ENCODE results near the gene SGSM2.

The SGSM2 gene

DNA sequence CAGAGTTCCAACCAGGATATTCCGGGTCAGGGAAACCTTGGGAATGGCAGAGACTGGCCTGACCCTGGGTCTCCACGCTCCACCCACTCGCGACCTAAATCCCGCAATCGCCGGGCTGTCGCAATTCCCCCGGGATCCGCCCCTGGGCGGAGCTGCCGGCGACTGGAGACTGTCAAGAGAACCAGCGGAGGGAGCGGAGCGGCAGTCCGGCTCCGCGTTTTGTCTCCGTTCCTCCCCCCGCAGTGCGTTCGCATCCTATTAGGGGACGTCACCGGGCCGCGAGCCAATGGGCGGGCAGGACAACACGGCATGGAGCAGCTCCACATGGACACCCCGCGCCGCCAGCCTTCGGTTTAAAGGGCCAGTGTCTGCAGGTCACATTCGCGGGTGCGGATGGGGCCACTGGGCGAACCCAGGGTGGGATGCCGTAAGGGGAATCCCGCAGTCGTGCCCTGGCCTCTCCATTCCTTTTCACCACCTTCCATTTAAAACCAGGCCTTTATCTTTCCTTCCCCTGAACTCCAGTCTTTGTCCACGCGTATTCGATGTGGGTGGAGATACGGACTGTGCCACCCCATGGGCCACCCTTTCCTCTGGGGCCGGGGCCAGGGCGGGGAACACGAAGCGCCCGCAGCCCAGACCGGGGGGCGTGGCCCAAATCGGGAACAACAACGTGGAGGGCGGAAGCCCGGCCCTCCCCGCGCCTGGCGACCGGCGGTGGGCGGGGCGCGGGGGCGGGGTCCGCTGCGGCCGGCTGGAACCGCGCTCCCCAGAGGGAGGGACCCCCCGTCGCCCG lies 64.3 kb downstream of the SGSM2 start:
- Histone ChIP-seq H3K9me3 (replicated peaks; ENCODE audit: insufficient read depth, low read length) (no peaks in the 10 kb centered on the region), H3K36me3 (replicated peaks; ENCODE audit: insufficient read depth, low read length) (no peaks in the 10 kb centered on the region), H3K27me3 (replicated peaks; ENCODE audit: insufficient read depth, low read length) (no peaks in the 10 kb centered on the region), H3K4me1 (ENCODE audit: low read length) (peaks cover 5% of the 10 kb centered on the region; the same call in 1 of the 2 replicates), H3K9ac (ENCODE audit: low read length) (peak overlapping the region; percentile 95), H3K79me2 (ENCODE audit: low read length) (peaks cover 32% of the 10 kb centered on the region), H3F3A (ENCODE audit: insufficient read depth, low read length) (peaks cover 13% of the 10 kb centered on the region; the same call in 1 of the 2 replicates), H3K9me2 (replicated peaks; ENCODE audit: insufficient read depth, low read length) (no peaks in the 10 kb centered on the region), H3K27ac (ENCODE audit: low read length) (peak overlapping the region; percentile 100), H2AFZ (ENCODE audit: low read length) (peak overlapping the region; percentile 75), H4K20me1 (ENCODE audit: insufficient read depth, low read length) (no peaks in the 10 kb centered on the region), H3K4me3 (ENCODE audit: low read length) (peak overlapping the region; percentile 76), H3K4me2 (ENCODE audit: low read depth, low read length) (peak overlapping the region; percentile 100)
- no peak for TF ChIP-seq EZH2phosphoT487 (IDR thresholded peaks at IDR 0.05; ENCODE audit: low read length)
- no peak for TF ChIP-seq EZH2 (optimal IDR thresholded peaks at IDR 0.05; ENCODE audit: low read depth, low read length)
- TF ChIP-seq, protein P1, sequence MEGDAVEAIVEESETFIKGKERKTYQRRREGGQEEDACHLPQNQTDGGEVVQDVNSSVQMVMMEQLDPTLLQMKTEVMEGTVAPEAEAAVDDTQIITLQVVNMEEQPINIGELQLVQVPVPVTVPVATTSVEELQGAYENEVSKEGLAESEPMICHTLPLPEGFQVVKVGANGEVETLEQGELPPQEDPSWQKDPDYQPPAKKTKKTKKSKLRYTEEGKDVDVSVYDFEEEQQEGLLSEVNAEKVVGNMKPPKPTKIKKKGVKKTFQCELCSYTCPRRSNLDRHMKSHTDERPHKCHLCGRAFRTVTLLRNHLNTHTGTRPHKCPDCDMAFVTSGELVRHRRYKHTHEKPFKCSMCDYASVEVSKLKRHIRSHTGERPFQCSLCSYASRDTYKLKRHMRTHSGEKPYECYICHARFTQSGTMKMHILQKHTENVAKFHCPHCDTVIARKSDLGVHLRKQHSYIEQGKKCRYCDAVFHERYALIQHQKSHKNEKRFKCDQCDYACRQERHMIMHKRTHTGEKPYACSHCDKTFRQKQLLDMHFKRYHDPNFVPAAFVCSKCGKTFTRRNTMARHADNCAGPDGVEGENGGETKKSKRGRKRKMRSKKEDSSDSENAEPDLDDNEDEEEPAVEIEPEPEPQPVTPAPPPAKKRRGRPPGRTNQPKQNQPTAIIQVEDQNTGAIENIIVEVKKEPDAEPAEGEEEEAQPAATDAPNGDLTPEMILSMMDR (IDR thresholded peaks at IDR 0.05; ENCODE audit: low read length) = no peak
- peak; percentile 99 for DNase-seq

- peak overlapping the region; percentile 25; the same call in 1 of the 2 replicates for H3K27ac ChIP-seq (ENCODE audit: low read length)
- peak overlapping the region; percentile 70; the same call in 1 of the 2 replicates for H2AFZ ChIP-seq (ENCODE audit: low read length)
- no peaks in the 10 kb centered on the region for H3K27me3 ChIP-seq (replicated peaks; ENCODE audit: insufficient read depth, low read length)
- peaks cover 13% of the 10 kb centered on the region; the same call in 1 of the 2 replicates for H3F3A ChIP-seq (ENCODE audit: insufficient read depth, low read length)
- no peaks in the 10 kb centered on the region for H3K9me2 ChIP-seq (replicated peaks; ENCODE audit: insufficient read depth, low read length)
- H3K9ac ChIP-seq (ENCODE audit: low read length) = peak overlapping the region; percentile 67; the same call in 1 of the 2 replicates
- H3K79me2 ChIP-seq (ENCODE audit: low read length) = peaks cover 22% of the 10 kb centered on the region
- TF ChIP-seq EZH2phosphoT487 (IDR thresholded peaks at IDR 0.05; ENCODE audit: low read length) (no peak), EZH2 (optimal IDR thresholded peaks at IDR 0.05; ENCODE audit: low read depth, low read length) (no peak)
- TF ChIP-seq, protein P1 (IDR thresholded peaks at IDR 0.05; ENCODE audit: low read length) = no peak
- H3K4me1 ChIP-seq (ENCODE audit: low read length) = peaks cover 5% of the 10 kb centered on the region; the same call in 1 of the 2 replicates
- H3K4me3 ChIP-seq (ENCODE audit: low read length) = peak overlapping the region; percentile 72
- no peak for DNase-seq
- H4K20me1 ChIP-seq (ENCODE audit: insufficient read depth, low read length) = no peaks in the 10 kb centered on the region
- no peaks in the 10 kb centered on the region for H3K9me3 ChIP-seq (replicated peaks; ENCODE audit: insufficient read depth, low read length)
- H3K4me2 ChIP-seq (ENCODE audit: low read depth, low read length) = peak overlapping the region; percentile 94
- H3K36me3 ChIP-seq (replicated peaks; ENCODE audit: insufficient read depth, low read length) = no peaks in the 10 kb centered on the region
Observed at GRCh38 chr17:2402544-2402943, 65.2 kb downstream of the SGSM2 start.

- H3K36me3 ChIP-seq (replicated peaks; ENCODE audit: insufficient read depth, low read length) = no peaks in the 10 kb centered on the region
- H3K9ac ChIP-seq (ENCODE audit: low read length) = no peak overlapping the region
- no peak for TF ChIP-seq EZH2 (optimal IDR thresholded peaks at IDR 0.05; ENCODE audit: low read depth, low read length)
- TF ChIP-seq, protein P1 (IDR thresholded peaks at IDR 0.05; ENCODE audit: low read length) = no peak
- TF ChIP-seq EZH2phosphoT487 (IDR thresholded peaks at IDR 0.05; ENCODE audit: low read length) = no peak
- H3K4me1 ChIP-seq (ENCODE audit: low read length) = peaks cover 5% of the 10 kb centered on the region; the same call in 1 of the 2 replicates
- H3K27ac ChIP-seq (ENCODE audit: low read length) = no peak overlapping the region
- H3K79me2 ChIP-seq (ENCODE audit: low read length) = peaks cover 18% of the 10 kb centered on the region
- no peak for DNase-seq
- no peaks in the 10 kb centered on the region for H3K9me3 ChIP-seq (replicated peaks; ENCODE audit: insufficient read depth, low read length)
- H3K4me3 ChIP-seq (ENCODE audit: low read length) = no peak overlapping the region
- H4K20me1 ChIP-seq (ENCODE audit: insufficient read depth, low read length) = no peaks in the 10 kb centered on the region
- no peaks in the 10 kb centered on the region for H3K27me3 ChIP-seq (replicated peaks; ENCODE audit: insufficient read depth, low read length)
- H3F3A ChIP-seq (ENCODE audit: insufficient read depth, low read length) = peaks cover 13% of the 10 kb centered on the region; the same call in 1 of the 2 replicates
- H2AFZ ChIP-seq (ENCODE audit: low read length) = no peak overlapping the region
- H3K9me2 ChIP-seq (replicated peaks; ENCODE audit: insufficient read depth, low read length) = no peaks in the 10 kb centered on the region
- no peak overlapping the region for H3K4me2 ChIP-seq (ENCODE audit: low read depth, low read length)
Observed at GRCh38 chr17:2403044-2403443, 65.7 kb downstream of the SGSM2 start.
